A673 (cell line): ENCODE data around the gene ZNF365. TPM values are rescaled to one million over a fixed set of nuclear protein-coding genes. Genes with fewer than 3 reads are reported as not detected.
A peak's percentile ranks its signal among the peaks of the same experiment; 100 is the strongest.

ENCODE experiments used
- BruUV-seq: library from RNA; stranded (reverse); fragments of 400-500 nt; replicated peaks from 2 replicates; lab custom pipeline; 2021; lab: Mats Ljungman, UMichigan
- CTCF ChIA-PET: fragments of 300-600 bp; sonication (Branson Sonifier 250); formaldehyde crosslinking; loops from one replicate; lab custom pipeline; 2022; ENCODE audit warnings: antibody characterized with exemption; lab: Charles Lee
- POLR2A ChIA-PET: fragments of 300-600 bp; sonication (Branson Sonifier 250); formaldehyde crosslinking; loops from one replicate; lab custom pipeline; 2022; ENCODE audit warnings: antibody characterized with exemption; ENCODE audit not compliant: low non-redundant PET; lab: Charles Lee
- DNase-seq: peaks from one replicate; pipeline ENCODE4 v3.0.0-alpha.2; 2015; ENCODE audit warnings: low spot score
- H3K27ac ChIP-seq: fragments of 200-600 bp; sonication (generic); 2 replicates; pipeline ENCODE4 v1.5.1; 2016; ENCODE audit warnings: mixed run types, low read depth, mild to moderate bottlenecking, mixed read lengths, antibody characterized with exemption, low read length; ENCODE audit not compliant: poor library complexity, severe bottlenecking
- H3K27me3 ChIP-seq: fragments of 200-600 bp; sonication (generic); replicated peaks from 2 replicates; pipeline ENCODE4 v1.6.1; 2017; ENCODE audit warnings: mixed run types, low read depth, mild to moderate bottlenecking, mixed read lengths, antibody characterized with exemption, low read length; ENCODE audit not compliant: insufficient read depth, poor library complexity
- H3K36me3 ChIP-seq: fragments of 200-600 bp; sonication (generic); 2 replicates; pipeline ENCODE4 v1.6.1; 2016; ENCODE audit warnings: mixed run types, mild to moderate bottlenecking, mixed read lengths, antibody characterized with exemption, low read length; ENCODE audit not compliant: insufficient read depth, poor library complexity, severe bottlenecking
- H3K4me1 ChIP-seq: fragments of 200-600 bp; sonication (generic); 2 replicates; pipeline ENCODE4 v1.6.1; 2017; ENCODE audit warnings: mixed run types, mild to moderate bottlenecking, mixed read lengths, antibody characterized with exemption, low read length; ENCODE audit not compliant: insufficient read depth, poor library complexity, severe bottlenecking
- H3K4me3 ChIP-seq: fragments of 200-600 bp; sonication (generic); 2 replicates; pipeline ENCODE4 v1.5.1; 2016; ENCODE audit warnings: low read depth, mixed run types, mild to moderate bottlenecking, mixed read lengths, low read length; ENCODE audit not compliant: poor library complexity, severe bottlenecking
- H3K9me3 ChIP-seq: fragments of 200-600 bp; sonication (generic); 2 replicates; pipeline ENCODE4 v1.6.1; 2016; ENCODE audit warnings: mixed run types, low read depth, mild to moderate bottlenecking, mixed read lengths, antibody characterized with exemption, low read length; ENCODE audit not compliant: poor library complexity, severe bottlenecking
- EZH2 ChIP-seq: fragments of 200-600 bp; sonication (generic); IDR thresholded peaks from 2 replicates; pipeline ENCODE4 v1.6.1; 2017; ENCODE audit warnings: borderline replicate concordance, low read depth, mild to moderate bottlenecking, mixed read lengths, antibody characterized with exemption, low read length; ENCODE audit not compliant: poor library complexity, severe bottlenecking
- intact Hi-C: fragments of 100-400 bp; cut with micrococcal nuclease; formaldehyde crosslinking; loops from one replicate; pipeline ENCODE4 v1.10.0; 2022; ENCODE audit not compliant: unreplicated experiment
- total RNA-seq: library from RNA; stranded (reverse); gene quantifications from 2 replicates; pipeline ENCODE4 v1.2.3, GENCODE V29; 2021
- TF ChIP-seq, protein P1 (sequence below): fragments of 300-800, 200-600 bp; sonication (generic); conservative IDR thresholded peaks from 2 replicates; pipeline ENCODE4 v1.5.1; 2017; ENCODE audit warnings: low read depth, mild to moderate bottlenecking, antibody characterized with exemption, low read length, moderate library complexity, mixed read lengths

Gene ZNF365
- total RNA-seq, 1 experiment from 2014 or later = 0.56 TPM

DNA sequence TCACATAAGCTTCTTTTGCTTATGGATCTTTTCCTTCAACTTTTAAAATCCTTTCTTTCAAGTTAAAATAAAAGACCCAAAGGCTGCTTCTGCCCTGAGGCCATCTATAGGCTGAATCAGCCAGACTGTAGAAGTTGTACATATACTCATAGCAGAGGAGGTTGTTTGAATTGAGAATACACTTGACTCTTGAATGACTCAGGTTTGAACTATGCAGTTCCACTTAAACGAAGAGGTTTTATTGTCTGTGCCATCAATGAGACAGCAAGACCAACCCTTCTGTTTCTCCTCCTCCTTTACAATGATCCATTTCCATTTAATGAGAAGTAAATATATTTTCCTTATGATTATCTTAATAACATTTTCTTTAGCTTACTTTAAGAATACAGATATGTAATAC lies 5.8 kb downstream of the ZNF365 start:
- no peaks in the 10 kb centered on the region for H3K4me1 ChIP-seq
- CTCF ChIA-PET = no interaction called here
- no peak overlapping the region for H3K27ac ChIP-seq
- intact Hi-C loops = no loop called here
- H3K36me3 ChIP-seq = no peaks in the 10 kb centered on the region
- H3K4me3 ChIP-seq = no peak overlapping the region
- DNase-seq = peak; percentile 76
- no peaks in the 10 kb centered on the region for H3K27me3 ChIP-seq
- BruUV-seq = no TSS peak
- POLR2A ChIA-PET = no interaction called here
- TF ChIP-seq, protein P1, sequence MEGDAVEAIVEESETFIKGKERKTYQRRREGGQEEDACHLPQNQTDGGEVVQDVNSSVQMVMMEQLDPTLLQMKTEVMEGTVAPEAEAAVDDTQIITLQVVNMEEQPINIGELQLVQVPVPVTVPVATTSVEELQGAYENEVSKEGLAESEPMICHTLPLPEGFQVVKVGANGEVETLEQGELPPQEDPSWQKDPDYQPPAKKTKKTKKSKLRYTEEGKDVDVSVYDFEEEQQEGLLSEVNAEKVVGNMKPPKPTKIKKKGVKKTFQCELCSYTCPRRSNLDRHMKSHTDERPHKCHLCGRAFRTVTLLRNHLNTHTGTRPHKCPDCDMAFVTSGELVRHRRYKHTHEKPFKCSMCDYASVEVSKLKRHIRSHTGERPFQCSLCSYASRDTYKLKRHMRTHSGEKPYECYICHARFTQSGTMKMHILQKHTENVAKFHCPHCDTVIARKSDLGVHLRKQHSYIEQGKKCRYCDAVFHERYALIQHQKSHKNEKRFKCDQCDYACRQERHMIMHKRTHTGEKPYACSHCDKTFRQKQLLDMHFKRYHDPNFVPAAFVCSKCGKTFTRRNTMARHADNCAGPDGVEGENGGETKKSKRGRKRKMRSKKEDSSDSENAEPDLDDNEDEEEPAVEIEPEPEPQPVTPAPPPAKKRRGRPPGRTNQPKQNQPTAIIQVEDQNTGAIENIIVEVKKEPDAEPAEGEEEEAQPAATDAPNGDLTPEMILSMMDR = no peak
- no peak for TF ChIP-seq EZH2
- no peaks in the 10 kb centered on the region for H3K9me3 ChIP-seq

DNA sequence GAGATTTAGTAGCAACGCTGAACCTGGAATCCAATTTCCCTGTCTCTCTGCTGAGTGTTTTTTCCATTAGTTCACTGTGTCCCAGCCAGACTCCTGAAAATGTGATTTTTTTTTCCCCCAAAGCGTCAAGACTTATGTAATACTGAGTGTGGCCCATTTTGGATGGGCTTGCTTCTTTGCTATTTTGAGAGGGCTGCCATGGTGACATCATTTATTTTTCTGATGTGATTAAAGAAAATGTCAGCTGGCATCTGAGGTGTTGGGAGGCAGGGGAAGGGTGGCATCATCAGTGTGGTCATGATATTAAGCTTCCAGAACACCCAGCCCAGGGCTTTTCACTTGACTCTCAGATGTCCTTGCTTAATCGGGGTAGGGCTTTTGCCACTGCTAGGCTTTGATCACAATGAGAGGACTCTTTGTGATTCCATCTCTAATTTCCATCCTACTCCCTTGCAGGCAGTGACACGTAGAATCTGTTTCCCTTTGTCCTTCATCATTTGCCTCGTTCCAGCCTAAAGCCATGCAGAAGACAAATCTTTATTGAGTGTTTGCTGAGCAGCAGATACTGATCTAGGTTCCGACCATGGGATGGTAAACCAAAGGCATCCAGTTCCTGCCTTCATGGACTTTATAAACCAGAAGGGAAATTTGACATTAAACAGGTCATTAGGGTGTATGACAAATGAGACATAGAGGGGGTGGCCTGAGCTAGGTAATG lies 7.4 kb downstream of the ZNF365 start:
- TF ChIP-seq, protein P1 = no peak
- no peak for TF ChIP-seq EZH2
- DNase-seq = no peak
- Histone ChIP-seq H3K4me1 (peaks cover 5% of the 10 kb centered on the region), H3K36me3 (no peaks in the 10 kb centered on the region), H3K4me3 (no peak overlapping the region), H3K27ac (no peak overlapping the region), H3K9me3 (no peaks in the 10 kb centered on the region), H3K27me3 (no peaks in the 10 kb centered on the region)
- intact Hi-C loops = no loop called here
- ChIA-PET CTCF (no interaction called here), POLR2A (no interaction called here)
- BruUV-seq = no TSS peak

DNA sequence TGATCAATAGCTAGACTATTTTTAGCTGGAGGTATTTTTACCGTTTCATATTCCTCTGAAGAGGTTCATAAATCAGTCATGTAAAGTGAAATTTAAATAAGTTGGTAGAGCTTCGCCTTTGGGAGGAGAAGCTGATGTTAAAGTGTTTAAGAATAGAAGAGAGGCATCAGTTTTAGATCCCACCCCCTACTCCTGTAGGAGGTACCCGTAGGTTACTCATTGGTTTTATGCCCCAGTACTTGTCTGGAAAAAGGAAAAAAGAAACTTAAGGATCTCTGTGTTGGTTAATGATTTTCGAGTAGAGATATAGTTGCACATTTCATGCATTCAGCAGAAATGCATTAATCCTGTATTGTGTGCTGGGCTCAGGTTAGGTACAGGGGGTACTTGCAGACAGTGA lies 8.7 kb downstream of the ZNF365 start:
- DNase-seq = no peak
- intact Hi-C loops = no loop called here
- no peaks in the 10 kb centered on the region for H3K9me3 ChIP-seq
- no peak overlapping the region for H3K4me3 ChIP-seq
- TF ChIP-seq, protein P1 = no peak
- no peak for TF ChIP-seq EZH2
- ChIA-PET CTCF (no interaction called here), POLR2A (no interaction called here)
- no peaks in the 10 kb centered on the region for H3K27me3 ChIP-seq
- no TSS peak for BruUV-seq
- no peaks in the 10 kb centered on the region for H3K36me3 ChIP-seq
- H3K27ac ChIP-seq = no peak overlapping the region
- peaks cover 8% of the 10 kb centered on the region for H3K4me1 ChIP-seq
